OCI-LY7 (cell line): Measurements from ENCODE around the gene ERICH6.

ENCODE experiments used
- CTCF ChIP-seq: fragments of 200-600 bp; sonication (generic); conservative IDR thresholded peaks from 2 replicates; pipeline ENCODE4 v1.5.1; 2014; ENCODE audit warnings: mild to moderate bottlenecking, antibody characterized with exemption, low read length, moderate library complexity, mixed read lengths
- EZH2phosphoT487 ChIP-seq: fragments of 200-600 bp; sonication (generic); IDR thresholded peaks from 2 replicates; pipeline ENCODE4 v1.6.1; 2018; ENCODE audit warnings: low read depth, borderline replicate concordance, mild to moderate bottlenecking, mixed run types, antibody characterized with exemption, low read length, moderate library complexity, mixed read lengths

- TF ChIP-seq CTCF (no peak), EZH2phosphoT487 (no peak)
Observed at GRCh38 chr3:150742141-150742523, 38.4 kb upstream of the ERICH6 start.
